Tibial nerve (tissue), 4 donors: ENCODE results near the gene IL20RB. TPM values are rescaled to one million over a fixed set of nuclear protein-coding genes. Genes with fewer than 3 reads are reported as not detected.

Source experiments
- DNase-seq, 2 donors: peaks; one replicate each; pipeline ENCODE4 v3.0.0-alpha.2; 2019; ENCODE audit warnings: low spot score in 2 of 2
- H3K27ac ChIP-seq, 4 donors: fragments of 200-600 bp; sonication (generic) in 3 of 4; one replicate each; pipeline ENCODE4 v1.5.1; 2017 to 2019; ENCODE audit warnings: mild to moderate bottlenecking in 1 of 4
- H3K27me3 ChIP-seq, 2 donors: fragments of 200-600 bp; sonication (generic) in 1 of 2; one replicate each; pipeline versions ENCODE4 v1.5.1 to v1.6.0; 2017 to 2019
- H3K36me3 ChIP-seq, 3 donors: fragments of 200-600 bp; sonication (generic); one replicate each; pipeline ENCODE4 v1.5.1; 2018 to 2019
- H3K4me1 ChIP-seq, 4 donors: fragments of 200-600 bp; sonication (generic) in 3 of 4; one replicate each; pipeline ENCODE4 v1.5.1; 2017 to 2019
- H3K4me3 ChIP-seq, 4 donors: fragments of 200-600 bp; sonication (generic) in 3 of 4; one replicate each; pipeline ENCODE4 v1.5.1; 2017 to 2019; ENCODE audit warnings: mild to moderate bottlenecking in 1 of 4, moderate library complexity in 1 of 4
- H3K9me3 ChIP-seq, 4 donors: fragments of 200-600 bp; sonication (generic) in 3 of 4; one replicate each; pipeline ENCODE4 v1.5.1; 2017 to 2019
- EP300 ChIP-seq, 2 donors: sonication (generic); formaldehyde crosslinking; IDR thresholded peaks; one replicate each; pipeline ENCODE4 v1.6.1; 2017; ENCODE audit warnings: antibody characterized with exemption in 2 of 2, mild to moderate bottlenecking in 1 of 2
- POLR2A ChIP-seq, 2 donors: fragments of 450-650 bp; IDR thresholded peaks; one replicate each; pipeline ENCODE4 v1.6.1; 2017; ENCODE audit warnings: antibody characterized with exemption in 2 of 2, mild to moderate bottlenecking in 2 of 2, moderate library complexity in 2 of 2
- WGBS, 2 donors: methylation state at CpG; one replicate each; pipeline ENCODE4 v1.1.5; 2018; 5-methylcytosine and 5-hydroxymethylcytosine counted together
- total RNA-seq, 4 donors: library from RNA; depleted of rRNA; stranded (reverse); fragments of >200 nt; gene quantifications; one replicate each; pipeline ENCODE4 v1.1.0, GENCODE V29; 2016
- TF ChIP-seq, protein P1 (sequence below), 5 experiments: fragments of 200-600 bp in 3 of 5; fragments of 450-650 bp in 2 of 5; sonication (generic) in 3 of 5; IDR thresholded peaks; one replicate each; pipeline ENCODE4 v1.5.1; 2016 to 2019; ENCODE audit warnings: antibody characterized with exemption in 5 of 5, mild to moderate bottlenecking in 3 of 5, moderate library complexity in 2 of 5

The IL20RB gene
- total RNA-seq, 4 donors from 2014 or later = 16.8 to 50.9 (median 45.3) TPM

DNA sequence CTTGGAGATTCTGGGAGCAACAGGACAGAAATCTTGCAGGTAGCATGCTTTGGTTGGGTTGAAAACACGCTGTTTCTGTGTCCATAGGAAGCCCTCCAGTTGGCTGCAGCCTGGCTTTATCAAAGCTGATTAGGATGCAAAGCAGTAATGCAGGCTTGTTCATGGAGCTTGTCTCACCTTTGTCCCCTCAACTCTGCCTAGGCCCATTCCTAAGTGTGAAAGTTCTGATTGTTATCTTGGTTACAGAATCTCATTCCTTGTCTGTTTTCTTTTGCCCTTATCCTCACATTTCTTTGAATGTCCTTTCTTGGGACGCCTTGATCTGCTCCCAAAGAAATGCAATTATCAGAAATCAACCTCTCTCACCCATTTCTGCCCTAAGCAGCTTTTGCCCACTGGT, 83.5 kb downstream of the IL20RB start:
- no peaks in the 10 kb centered on the region for H3K9me3 ChIP-seq
- no peak overlapping the region for H3K4me3 ChIP-seq
- DNase-seq = no peak
- no peak for TF ChIP-seq POLR2A (IDR thresholded peaks at IDR 0.05)
- H3K4me1 ChIP-seq = no peaks in the 10 kb centered on the region
- H3K27ac ChIP-seq = no peak overlapping the region
- 76 to 81% methylated on average over 2 of the region's 2 CpGs for WGBS, 2 donors
- no peaks in the 10 kb centered on the region for H3K36me3 ChIP-seq
- no peaks in the 10 kb centered on the region for H3K27me3 ChIP-seq

DNA sequence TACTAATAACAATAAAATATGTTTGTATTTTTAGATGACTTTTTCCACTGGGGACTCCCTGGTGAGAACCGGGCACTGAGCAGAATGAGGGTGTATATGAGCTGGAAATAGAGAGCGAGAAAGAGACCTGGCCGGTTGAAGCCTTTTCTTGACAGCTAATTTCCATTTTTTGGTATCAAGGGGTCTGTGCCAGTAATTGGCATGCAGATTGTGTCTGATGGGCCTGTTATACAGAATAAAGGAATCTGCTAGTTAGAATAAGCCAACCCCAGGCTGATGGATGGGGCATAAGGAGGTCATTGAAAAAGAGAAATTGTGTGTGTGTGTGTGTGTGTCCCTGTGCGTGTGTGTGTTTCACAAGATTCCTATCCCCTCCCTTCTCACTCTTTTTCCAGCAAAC, 83.9 kb downstream of the IL20RB start:
- WGBS, 2 donors = 53 to 81% methylated on average over 4 of the region's 4 CpGs
- no peaks in the 10 kb centered on the region for H3K36me3 ChIP-seq
- no peak overlapping the region for H3K27ac ChIP-seq
- no peaks in the 10 kb centered on the region for H3K9me3 ChIP-seq
- TF ChIP-seq POLR2A (IDR thresholded peaks at IDR 0.05) = no peak
- no peaks in the 10 kb centered on the region for H3K4me1 ChIP-seq
- no peak overlapping the region for H3K4me3 ChIP-seq
- H3K27me3 ChIP-seq = no peaks in the 10 kb centered on the region
- DNase-seq = no peak

DNA sequence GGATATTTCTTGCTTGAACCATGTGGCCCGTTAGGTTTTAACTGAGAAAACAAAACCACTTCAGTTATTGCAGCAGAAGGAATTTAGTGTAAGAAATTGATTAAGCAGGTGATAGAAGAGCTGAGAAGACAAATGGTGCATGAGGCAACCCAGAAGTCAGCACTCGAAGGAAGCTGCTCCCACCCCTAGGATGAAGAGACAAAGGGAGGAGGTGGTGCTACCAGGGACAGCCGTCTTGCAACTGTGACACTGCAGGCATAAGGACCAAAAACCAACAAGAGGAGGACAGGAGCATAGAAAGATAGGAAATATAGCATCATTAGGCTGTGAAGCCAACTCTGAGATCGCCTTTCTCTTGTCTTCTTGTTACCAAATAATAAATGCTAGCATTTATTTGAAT, 89.0 kb downstream of the IL20RB start:
- Histone ChIP-seq H3K9me3 (no peaks in the 10 kb centered on the region), H3K27ac (no peak overlapping the region), H3K27me3 (no peaks in the 10 kb centered on the region), H3K36me3 (no peaks in the 10 kb centered on the region), H3K4me1 (no peaks in the 10 kb centered on the region), H3K4me3 (no peak overlapping the region)
- no peak for TF ChIP-seq POLR2A (IDR thresholded peaks at IDR 0.05)
- no peak for TF ChIP-seq EP300 (IDR thresholded peaks at IDR 0.05)
- TF ChIP-seq, protein P1, sequence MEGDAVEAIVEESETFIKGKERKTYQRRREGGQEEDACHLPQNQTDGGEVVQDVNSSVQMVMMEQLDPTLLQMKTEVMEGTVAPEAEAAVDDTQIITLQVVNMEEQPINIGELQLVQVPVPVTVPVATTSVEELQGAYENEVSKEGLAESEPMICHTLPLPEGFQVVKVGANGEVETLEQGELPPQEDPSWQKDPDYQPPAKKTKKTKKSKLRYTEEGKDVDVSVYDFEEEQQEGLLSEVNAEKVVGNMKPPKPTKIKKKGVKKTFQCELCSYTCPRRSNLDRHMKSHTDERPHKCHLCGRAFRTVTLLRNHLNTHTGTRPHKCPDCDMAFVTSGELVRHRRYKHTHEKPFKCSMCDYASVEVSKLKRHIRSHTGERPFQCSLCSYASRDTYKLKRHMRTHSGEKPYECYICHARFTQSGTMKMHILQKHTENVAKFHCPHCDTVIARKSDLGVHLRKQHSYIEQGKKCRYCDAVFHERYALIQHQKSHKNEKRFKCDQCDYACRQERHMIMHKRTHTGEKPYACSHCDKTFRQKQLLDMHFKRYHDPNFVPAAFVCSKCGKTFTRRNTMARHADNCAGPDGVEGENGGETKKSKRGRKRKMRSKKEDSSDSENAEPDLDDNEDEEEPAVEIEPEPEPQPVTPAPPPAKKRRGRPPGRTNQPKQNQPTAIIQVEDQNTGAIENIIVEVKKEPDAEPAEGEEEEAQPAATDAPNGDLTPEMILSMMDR (IDR thresholded peaks at IDR 0.05) = no peak
- 59 to 64% methylated on average over 4 of the region's 4 CpGs for WGBS, 2 donors
- DNase-seq = no peak

DNA sequence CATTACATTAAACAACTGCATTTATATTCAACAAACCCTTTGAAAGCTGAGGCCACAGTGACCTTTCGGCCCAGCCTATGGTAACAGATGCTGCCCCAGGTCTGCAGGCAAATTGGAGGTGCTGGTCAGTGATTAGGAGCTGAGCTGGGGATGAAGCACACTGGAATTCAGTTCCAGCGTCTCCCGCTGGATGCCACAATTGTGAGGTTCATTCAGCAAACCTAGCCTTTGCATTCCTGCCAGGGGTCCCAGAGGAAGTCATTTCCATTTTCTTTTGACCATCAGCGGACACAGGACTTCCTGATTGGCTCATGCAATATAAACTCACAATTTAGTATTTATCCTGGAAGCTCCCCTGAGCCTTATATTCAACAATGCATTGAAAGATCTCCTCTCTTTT, 89.5 kb downstream of the IL20RB start:
- TF ChIP-seq, protein P1 (IDR thresholded peaks at IDR 0.05) = no peak
- no peak for TF ChIP-seq POLR2A (IDR thresholded peaks at IDR 0.05)
- no peak for TF ChIP-seq EP300 (IDR thresholded peaks at IDR 0.05)
- H3K4me1 ChIP-seq = no peaks in the 10 kb centered on the region

DNA sequence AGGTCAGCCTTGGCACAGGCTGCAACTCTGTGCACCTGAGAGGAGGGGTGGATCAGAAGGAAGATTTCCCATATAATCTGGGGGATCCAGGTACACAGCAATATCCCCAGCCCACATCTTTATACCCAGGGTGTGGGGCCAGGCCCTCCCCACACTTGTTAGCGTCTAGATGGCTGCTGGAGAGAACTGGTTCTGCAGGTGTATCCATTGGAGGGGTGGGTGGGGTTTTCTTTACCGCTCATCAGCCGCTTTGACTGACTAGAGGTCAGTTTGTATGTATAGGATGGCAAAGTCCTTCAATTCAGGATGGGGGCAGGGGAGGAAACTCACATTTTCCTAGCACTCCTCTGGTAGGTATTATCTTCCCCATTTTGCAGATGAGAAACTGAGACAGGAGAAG, 92.5 kb downstream of the IL20RB start:
- no peak for TF ChIP-seq POLR2A (IDR thresholded peaks at IDR 0.05)
- TF ChIP-seq EP300 (IDR thresholded peaks at IDR 0.05) = no peak
- TF ChIP-seq, protein P1 (IDR thresholded peaks at IDR 0.05) = no peak
- Histone ChIP-seq H3K36me3 (no peaks in the 10 kb centered on the region), H3K27ac (no peak overlapping the region), H3K4me1 (no peaks in the 10 kb centered on the region), H3K9me3 (no peaks in the 10 kb centered on the region), H3K4me3 (no peak overlapping the region), H3K27me3 (no peaks in the 10 kb centered on the region)
- DNase-seq = no peak
- 62 to 84% methylated on average over 3 of the region's 3 CpGs for WGBS, 2 donors

More for the DNA sequence above, 89.5 kb downstream of the IL20RB start:
- WGBS, 2 donors = 44% methylated on average over 4 of the region's 4 CpGs
- Histone ChIP-seq H3K4me3 (no peak overlapping the region), H3K27me3 (no peaks in the 10 kb centered on the region), H3K9me3 (no peaks in the 10 kb centered on the region), H3K27ac (no peak overlapping the region), H3K36me3 (no peaks in the 10 kb centered on the region)
- no peak for DNase-seq

DNA sequence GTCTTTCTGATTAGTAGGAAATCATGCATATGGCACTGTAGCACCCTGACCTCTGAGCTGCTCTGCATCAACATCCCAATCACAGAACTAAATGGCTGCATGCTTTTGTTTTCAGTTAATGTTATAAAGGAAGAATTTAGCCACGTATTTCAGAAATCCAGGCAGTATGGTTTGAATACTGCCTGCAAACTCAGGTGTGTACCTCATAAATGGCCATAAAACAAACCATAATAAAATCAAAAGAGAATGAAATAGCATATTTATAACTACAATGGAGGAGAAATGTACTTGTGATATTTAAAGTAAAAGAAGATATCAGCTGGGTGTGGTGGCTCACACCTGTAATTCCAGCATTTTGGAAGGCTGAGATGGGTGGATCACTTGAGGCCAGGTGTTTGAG, 94.5 kb downstream of the IL20RB start:
- H3K27ac ChIP-seq = no peak overlapping the region
- TF ChIP-seq, protein P1 (IDR thresholded peaks at IDR 0.05) = no peak
- TF ChIP-seq POLR2A (IDR thresholded peaks at IDR 0.05) (no peak), EP300 (IDR thresholded peaks at IDR 0.05) (no peak)
- no peaks in the 10 kb centered on the region for H3K27me3 ChIP-seq
- H3K4me1 ChIP-seq = no peaks in the 10 kb centered on the region
- no peaks in the 10 kb centered on the region for H3K36me3 ChIP-seq
- WGBS, 2 donors = 72 to 76% methylated on average over 1 of the region's 1 CpG
- DNase-seq = no peak
- H3K9me3 ChIP-seq = no peaks in the 10 kb centered on the region
- H3K4me3 ChIP-seq = no peak overlapping the region

Other genes with a start within 250 kb of the IL20RB start
- 10 to 100 TPM; 48.6 to 71.2 (median 58.2) TPM for gene STAG1, start 205.6 kb upstream of the IL20RB start, total RNA-seq
- 10 to 100 TPM in 1 of 4 donors, 1 to 10 TPM in 3; 4.2 to 12.2 (median 6.6) TPM for gene SLC35G2, start 138.9 kb upstream of the IL20RB start, total RNA-seq
- gene NCK1, start 95.8 kb upstream of the IL20RB start, total RNA-seq = 100 to 1,000 TPM in 1 of 4 donors, 10 to 100 TPM in 3; 34.8 to 100 (median 42.2) TPM